Neural crest cell (in vitro differentiated cells): ENCODE data around the gene NAE1. TPM values are rescaled to one million over a fixed set of nuclear protein-coding genes. Genes with fewer than 3 reads are reported as not detected.
A peak's percentile ranks its signal among the peaks of the same experiment; 100 is the strongest.

Source experiments
- DNase-seq: peaks from one replicate; pipeline ENCODE4 v3.0.0; 2021; ENCODE audit warnings: low read depth, mixed read lengths, low spot score
- H3K27ac Mint-ChIP-seq: one replicate; pipeline ENCODE4 v1.8.0; 2021; ENCODE audit warnings: mild to moderate bottlenecking, mixed read lengths; ENCODE audit not compliant: unreplicated experiment
- H3K27me3 Mint-ChIP-seq: 2 replicates; pipeline ENCODE4 v1.8.0; 2021; ENCODE audit warnings: low read depth, mild to moderate bottlenecking, mixed read lengths
- H3K36me3 Mint-ChIP-seq: 2 replicates; pipeline ENCODE4 v1.8.0; 2021; ENCODE audit warnings: low read depth, mild to moderate bottlenecking, mixed read lengths
- H3K4me1 Mint-ChIP-seq: 2 replicates; pipeline ENCODE4 v1.8.0; 2021; ENCODE audit warnings: mixed read lengths
- H3K4me3 Mint-ChIP-seq: one replicate; pipeline ENCODE4 v1.8.0; 2021; ENCODE audit warnings: mild to moderate bottlenecking, mixed read lengths
- H3K9me3 Mint-ChIP-seq: 2 replicates; pipeline ENCODE4 v1.8.0; 2021; ENCODE audit warnings: mixed read lengths
- CTCF ChIP-seq: fragments of 200-600 bp; sonication (generic); conservative IDR thresholded peaks from 2 replicates; pipeline ENCODE4 v1.5.0; 2021; ENCODE audit warnings: antibody characterized with exemption, mild to moderate bottlenecking
- total RNA-seq: library from RNA; stranded (reverse); gene quantifications from 2 replicates; pipeline ENCODE4 v1.2.1, GENCODE V29; 2021

NAE1 gene
- total RNA-seq, 1 donor from 2014 or later = 156 TPM

- H3K9me3 Mint-ChIP-seq = no peaks in the 10 kb centered on the region
Measured at GRCh38 chr16:66845080-66845410, 14.3 kb upstream of the NAE1 start.

DNA sequence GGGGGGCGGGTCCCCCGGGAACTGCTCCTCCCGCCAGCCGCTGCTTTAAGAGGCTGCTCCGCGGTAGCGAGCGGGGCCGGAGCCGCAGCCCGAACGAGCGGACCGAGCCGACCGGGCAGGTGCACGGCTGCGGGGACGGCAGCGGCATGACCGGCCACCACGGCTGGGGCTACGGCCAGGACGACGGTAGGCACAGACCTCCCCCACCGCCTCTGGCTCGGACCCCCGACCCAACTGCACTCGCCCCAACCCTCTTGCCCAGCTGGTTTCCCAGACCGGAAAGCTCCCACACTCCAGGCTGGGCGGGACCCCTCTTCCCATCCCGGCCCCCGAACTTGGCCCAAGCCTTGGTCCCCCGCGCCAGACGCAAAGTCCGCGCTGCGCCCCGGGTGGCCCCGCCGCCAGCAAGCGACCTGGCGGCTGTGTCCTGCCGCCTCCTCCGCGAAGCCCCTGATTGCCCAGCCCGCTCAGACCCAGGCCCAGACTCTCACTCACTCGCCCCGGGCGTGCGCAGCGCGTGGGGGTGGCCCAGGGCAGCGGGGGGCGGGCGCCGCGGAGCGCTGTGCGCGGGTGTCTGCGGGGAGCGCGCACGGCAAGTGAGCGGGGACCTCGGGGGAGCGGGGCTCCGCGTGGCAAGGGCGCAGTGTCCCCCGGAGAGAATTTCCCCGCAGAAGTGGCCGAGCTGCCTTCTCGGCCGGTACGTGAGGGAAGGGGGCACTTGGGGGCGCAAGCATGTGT is 13.7 kb upstream of the NAE1 start, which contains the start of gene CA7:
CA7 (plus strand) TSS at position 73 of the 738 bp plus-strand sequence; CDS start at position 147, 74 bp downstream.
- Mint-ChIP-seq H3K36me3 (no peaks in the 10 kb centered on the region), H3K27me3 (peaks cover 93% of the 10 kb centered on the region), H3K9me3 (no peaks in the 10 kb centered on the region), H3K4me1 (no peaks in the 10 kb centered on the region), H3K4me3 (peak within 1 kb of the TSS; percentile 79), H3K27ac (peak within 1 kb of the TSS; percentile 27)
- no peak for DNase-seq
- TF ChIP-seq CTCF = no peak

More at GRCh38 chr16:66845080-66845410, 14.3 kb upstream of the NAE1 start:
- H3K4me3 Mint-ChIP-seq = peak overlapping the region; percentile 68
- no peak for DNase-seq
- no peaks in the 10 kb centered on the region for H3K4me1 Mint-ChIP-seq
- peaks cover 88% of the 10 kb centered on the region for H3K27me3 Mint-ChIP-seq
- peak overlapping the region; percentile 27 for H3K27ac Mint-ChIP-seq
- TF ChIP-seq CTCF = no peak
- H3K36me3 Mint-ChIP-seq = no peaks in the 10 kb centered on the region

DNA sequence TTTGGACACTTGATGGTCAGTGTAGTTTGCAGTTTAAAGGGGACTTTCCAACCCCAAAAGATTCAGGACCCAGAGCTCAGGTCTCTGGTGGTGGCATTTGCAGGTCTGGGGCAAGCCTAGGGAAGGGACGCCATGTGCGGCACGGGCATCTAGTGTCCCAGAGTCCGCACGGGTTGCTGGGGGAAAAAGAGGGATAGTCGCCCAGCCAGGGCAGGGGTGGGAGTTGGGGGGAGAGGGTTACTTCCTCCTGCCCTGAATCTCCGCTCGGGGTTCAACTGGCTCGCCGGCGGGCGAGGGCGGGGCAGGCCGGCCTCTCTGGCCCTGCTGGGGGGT is 13.2 kb upstream of the NAE1 start:
- Mint-ChIP-seq H3K36me3 (no peaks in the 10 kb centered on the region), H3K4me1 (no peaks in the 10 kb centered on the region), H3K27ac (no peak overlapping the region), H3K27me3 (peaks cover 95% of the 10 kb centered on the region), H3K4me3 (peak overlapping the region; percentile 79), H3K9me3 (no peaks in the 10 kb centered on the region)
- no peak for DNase-seq
- TF ChIP-seq CTCF = no peak

DNA sequence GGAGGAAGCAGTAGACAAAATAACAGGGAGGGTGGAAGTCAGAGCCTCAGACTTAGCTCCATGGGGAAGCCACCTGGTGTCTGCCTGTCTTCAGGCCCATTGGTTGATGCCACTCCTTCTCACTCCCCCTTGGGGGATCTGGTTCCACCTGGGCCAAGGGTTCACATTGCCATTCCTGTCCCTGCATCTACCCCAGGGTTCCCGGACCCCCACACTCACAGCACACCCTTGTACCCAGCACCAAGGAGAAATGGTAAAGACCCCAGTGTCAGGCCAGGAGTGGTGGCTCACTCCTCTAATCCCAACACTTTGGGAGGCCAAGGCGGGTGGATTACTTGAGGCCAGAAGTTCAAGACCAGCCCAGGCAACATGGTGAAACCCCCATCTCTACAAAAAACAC is 12.4 kb upstream of the NAE1 start:
- no peak for DNase-seq
- no peak for TF ChIP-seq CTCF
- Mint-ChIP-seq H3K4me3 (peak overlapping the region; percentile 37), H3K9me3 (peaks cover 4% of the 10 kb centered on the region), H3K27me3 (peaks cover 95% of the 10 kb centered on the region), H3K36me3 (no peaks in the 10 kb centered on the region), H3K27ac (no peak overlapping the region), H3K4me1 (no peaks in the 10 kb centered on the region)

GRCh38 chr16:66842765-66843164 is 12.0 kb upstream of the NAE1 start:
- H3K27ac Mint-ChIP-seq = no peak overlapping the region
- H3K27me3 Mint-ChIP-seq = peaks cover 93% of the 10 kb centered on the region
- H3K4me3 Mint-ChIP-seq = peak overlapping the region; percentile 3
- no peak for TF ChIP-seq CTCF
- peaks cover 5% of the 10 kb centered on the region for H3K9me3 Mint-ChIP-seq
- no peaks in the 10 kb centered on the region for H3K4me1 Mint-ChIP-seq
- no peak for DNase-seq
- H3K36me3 Mint-ChIP-seq = no peaks in the 10 kb centered on the region
